ENCODE results near the gene TXNL4B. TPM values are rescaled to one million over a fixed set of nuclear protein-coding genes. Genes with fewer than 3 reads are reported as not detected.

Gene TXNL4B
- total RNA-seq, 4 donors from 2014 or later, result 6.0 to 13.7 (median 10.0) TPM

DNA sequence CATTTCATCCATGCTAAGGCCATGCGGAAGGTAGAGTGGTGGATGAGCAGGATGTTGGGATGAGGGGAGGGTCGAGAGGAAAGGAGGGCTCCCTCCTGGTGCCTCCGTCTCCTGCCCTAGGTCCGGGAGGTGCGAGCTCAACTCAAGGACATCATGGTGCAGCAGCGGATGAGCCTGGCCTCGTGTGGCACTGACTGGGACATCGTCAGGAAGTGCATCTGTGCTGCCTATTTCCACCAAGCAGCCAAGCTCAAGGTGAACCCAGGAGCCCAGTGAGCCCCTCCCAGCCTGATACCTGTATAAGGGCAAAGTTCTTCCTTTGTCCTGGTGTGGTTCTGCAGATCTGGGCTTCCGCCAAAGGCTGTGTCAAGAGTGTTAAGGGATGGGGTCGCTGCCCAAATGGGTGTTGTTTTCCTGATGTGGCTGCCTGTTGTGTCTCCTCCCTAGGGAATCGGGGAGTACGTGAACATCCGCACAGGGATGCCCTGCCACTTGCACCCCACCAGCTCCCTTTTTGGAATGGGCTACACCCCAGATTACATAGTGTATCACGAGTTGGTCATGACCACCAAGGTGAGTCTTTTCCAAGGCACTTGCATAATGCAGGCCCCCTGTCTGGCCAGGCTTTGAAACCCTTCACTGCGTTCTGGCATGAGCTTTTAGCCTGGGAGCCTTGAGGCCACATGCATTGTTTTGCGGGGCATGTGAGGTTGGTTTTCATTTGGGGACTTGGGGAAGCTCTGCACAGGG lies 15.1 kb upstream of the TXNL4B start:
- Histone ChIP-seq H3K9me3 (no peaks in the 10 kb centered on the region), H3K27me3 (no peaks in the 10 kb centered on the region), H3K4me3 (no peak overlapping the region), H3K36me3 (peaks cover 0 to 95% of the 10 kb centered on the region in 2 donors), H3K4me1 (no peaks in the 10 kb centered on the region), H3K27ac (no peak overlapping the region)
- ATAC-seq (no peak), DNase-seq (no peak)
- in situ Hi-C loops (cut with MboI; ENCODE audit: low sequenced_read_pairs in 4 of 4), result no loop called here
- no peak for TF ChIP-seq POLR2A (IDR thresholded peaks at IDR 0.05)
- TF ChIP-seq, protein P1, sequence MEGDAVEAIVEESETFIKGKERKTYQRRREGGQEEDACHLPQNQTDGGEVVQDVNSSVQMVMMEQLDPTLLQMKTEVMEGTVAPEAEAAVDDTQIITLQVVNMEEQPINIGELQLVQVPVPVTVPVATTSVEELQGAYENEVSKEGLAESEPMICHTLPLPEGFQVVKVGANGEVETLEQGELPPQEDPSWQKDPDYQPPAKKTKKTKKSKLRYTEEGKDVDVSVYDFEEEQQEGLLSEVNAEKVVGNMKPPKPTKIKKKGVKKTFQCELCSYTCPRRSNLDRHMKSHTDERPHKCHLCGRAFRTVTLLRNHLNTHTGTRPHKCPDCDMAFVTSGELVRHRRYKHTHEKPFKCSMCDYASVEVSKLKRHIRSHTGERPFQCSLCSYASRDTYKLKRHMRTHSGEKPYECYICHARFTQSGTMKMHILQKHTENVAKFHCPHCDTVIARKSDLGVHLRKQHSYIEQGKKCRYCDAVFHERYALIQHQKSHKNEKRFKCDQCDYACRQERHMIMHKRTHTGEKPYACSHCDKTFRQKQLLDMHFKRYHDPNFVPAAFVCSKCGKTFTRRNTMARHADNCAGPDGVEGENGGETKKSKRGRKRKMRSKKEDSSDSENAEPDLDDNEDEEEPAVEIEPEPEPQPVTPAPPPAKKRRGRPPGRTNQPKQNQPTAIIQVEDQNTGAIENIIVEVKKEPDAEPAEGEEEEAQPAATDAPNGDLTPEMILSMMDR (IDR thresholded peaks at IDR 0.05 in 4 of 5, conservative IDR thresholded peaks at IDR 0.05 in 1 of 5), result no peak
- intact Hi-C loops (cut with DNase I; ENCODE audit: low total_unique reads), result no loop called here

DNA sequence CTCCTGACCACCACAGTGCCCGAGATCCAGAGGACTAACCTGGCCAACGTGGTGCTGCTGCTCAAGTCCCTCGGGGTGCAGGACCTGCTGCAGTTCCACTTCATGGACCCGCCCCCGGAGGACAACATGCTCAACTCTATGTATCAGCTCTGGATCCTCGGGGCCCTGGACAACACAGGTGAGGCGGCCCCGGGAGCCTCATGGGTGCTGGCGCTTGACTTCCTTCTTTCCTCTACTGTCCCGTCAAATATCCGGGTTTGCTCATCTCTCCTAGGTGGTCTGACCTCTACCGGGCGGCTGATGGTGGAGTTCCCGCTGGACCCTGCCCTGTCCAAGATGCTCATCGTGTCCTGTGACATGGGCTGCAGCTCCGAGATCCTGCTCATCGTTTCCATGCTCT lies 14.0 kb upstream of the TXNL4B start:
- Histone ChIP-seq H3K27me3 (no peaks in the 10 kb centered on the region), H3K4me3 (no peak overlapping the region), H3K4me1 (no peaks in the 10 kb centered on the region), H3K36me3 (peaks cover 0 to 100% of the 10 kb centered on the region in 2 donors), H3K27ac (no peak overlapping the region), H3K9me3 (no peaks in the 10 kb centered on the region)
- ATAC-seq (no peak), DNase-seq (no peak)
- no peak for TF ChIP-seq POLR2A (IDR thresholded peaks at IDR 0.05)
- TF ChIP-seq, protein P1 (IDR thresholded peaks at IDR 0.05 in 4 of 5, conservative IDR thresholded peaks at IDR 0.05 in 1 of 5), result no peak
- intact Hi-C loops (cut with DNase I; ENCODE audit: low total_unique reads) (no loop called here), in situ Hi-C loops (cut with MboI; ENCODE audit: low sequenced_read_pairs in 4 of 4) (no loop called here)

GRCh38 chr16:72105978-72106377 lies 12.6 kb upstream of the TXNL4B start:
- in situ Hi-C loops (cut with MboI; ENCODE audit: low sequenced_read_pairs in 4 of 4) (no loop called here), intact Hi-C loops (cut with DNase I; ENCODE audit: low total_unique reads) (no loop called here)
- Histone ChIP-seq H3K4me1 (no peaks in the 10 kb centered on the region), H3K9me3 (no peaks in the 10 kb centered on the region), H3K36me3 (peaks cover 2 to 100% of the 10 kb centered on the region in 2 donors), H3K27me3 (no peaks in the 10 kb centered on the region), H3K27ac (no peak overlapping the region), H3K4me3 (no peak overlapping the region)
- TF ChIP-seq, protein P1 (IDR thresholded peaks at IDR 0.05 in 4 of 5, conservative IDR thresholded peaks at IDR 0.05 in 1 of 5), result no peak
- no peak for TF ChIP-seq POLR2A (IDR thresholded peaks at IDR 0.05)
- no peak for DNase-seq
- ATAC-seq, result no peak

DNA sequence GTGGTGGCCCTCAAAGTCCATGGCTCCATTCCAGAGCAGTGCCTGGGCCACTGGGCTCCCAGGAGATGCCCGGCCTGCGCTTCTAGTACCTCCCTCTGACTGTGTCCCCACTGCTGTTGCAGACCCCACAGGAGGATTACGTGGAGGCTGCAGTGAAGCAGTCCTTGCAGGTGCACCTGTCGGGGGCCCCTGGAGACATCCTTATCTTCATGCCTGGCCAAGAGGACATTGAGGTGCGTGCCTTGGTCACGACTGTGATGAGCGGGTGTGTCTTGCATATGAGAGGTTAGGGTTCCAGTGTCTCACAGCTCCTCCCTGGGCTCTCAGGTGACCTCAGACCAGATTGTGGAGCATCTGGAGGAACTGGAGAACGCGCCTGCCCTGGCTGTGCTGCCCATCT lies 11.5 kb upstream of the TXNL4B start:
- Histone ChIP-seq H3K4me1 (no peaks in the 10 kb centered on the region), H3K36me3 (peaks cover 2 to 100% of the 10 kb centered on the region in 2 donors), H3K9me3 (no peaks in the 10 kb centered on the region), H3K4me3 (no peak overlapping the region), H3K27me3 (no peaks in the 10 kb centered on the region), H3K27ac (no peak overlapping the region)
- in situ Hi-C loops (cut with MboI; ENCODE audit: low sequenced_read_pairs in 4 of 4) (no loop called here), intact Hi-C loops (cut with DNase I; ENCODE audit: low total_unique reads) (no loop called here)
- DNase-seq (no peak), ATAC-seq (no peak)
- TF ChIP-seq, protein P1 (IDR thresholded peaks at IDR 0.05 in 4 of 5, conservative IDR thresholded peaks at IDR 0.05 in 1 of 5), result no peak
- TF ChIP-seq POLR2A (IDR thresholded peaks at IDR 0.05), result no peak
